ENCODE results near the gene SLC8A1. TPM values are rescaled to one million over a fixed set of nuclear protein-coding genes. Genes with fewer than 3 reads are reported as not detected.
A peak's percentile ranks its signal among the peaks of the same experiment; 100 is the strongest.

SLC8A1 gene
- polyA plus RNA-seq, 3 donors, result 16.9 to 18.2 (median 18.0) TPM

- H3K27ac ChIP-seq (ENCODE audit: low read depth in 1 of 2, low read length in 2 of 2), result no peak overlapping the region
- H3K27ac Mint-ChIP-seq, result peak overlapping the region in 1 of 7 donors; percentile 25
- H3K27me3 Mint-ChIP-seq (ENCODE audit: low read depth in 3 of 3), result peaks cover 0 to 2% (median 0%) of the 10 kb centered on the region in 3 donors
- intact Hi-C loops (cut with micrococcal nuclease), result no loop called here
- H3K9ac ChIP-seq (ENCODE audit: insufficient read depth, low read length, poor library complexity, severe bottlenecking), result no peak overlapping the region
- H3K4me1 ChIP-seq (ENCODE audit: control insufficient read depth in 1 of 2, insufficient read depth in 2 of 2, low read length in 2 of 2), result no peaks in the 10 kb centered on the region
- H3K27me3 ChIP-seq (ENCODE audit: control insufficient read depth in 2 of 2, insufficient read depth in 2 of 2, low read length in 2 of 2), result no peaks in the 10 kb centered on the region
- no peak overlapping the region for H3K4me2 ChIP-seq (replicated peaks; ENCODE audit: extremely low read depth, low read length, poor library complexity, severe bottlenecking)
- no peaks in the 10 kb centered on the region for H3K79me2 ChIP-seq (ENCODE audit: insufficient read depth, low read length)
- no peak for DNase-seq
- no peak overlapping the region for H3K4me3 Mint-ChIP-seq
- H4K20me1 ChIP-seq (ENCODE audit: insufficient read depth, low read length), result peaks cover 6% of the 10 kb centered on the region
- H3K36me3 Mint-ChIP-seq, result peaks cover 56 to 57% of the 10 kb centered on the region in 2 donors
- no peaks in the 10 kb centered on the region for H3K4me1 Mint-ChIP-seq
- no peak overlapping the region for H2AFZ ChIP-seq (ENCODE audit: insufficient read depth, low read depth, low read length, poor library complexity, severe bottlenecking)
- H3K9me3 Mint-ChIP-seq, result peaks cover 0 to 2% (median 0%) of the 10 kb centered on the region in 7 donors
- H3K9me3 ChIP-seq (replicated peaks in 1 of 2; ENCODE audit: control insufficient read depth in 1 of 2, insufficient read depth in 1 of 2, low read length in 2 of 2), result no peaks in the 10 kb centered on the region
- TF ChIP-seq, protein P1, sequence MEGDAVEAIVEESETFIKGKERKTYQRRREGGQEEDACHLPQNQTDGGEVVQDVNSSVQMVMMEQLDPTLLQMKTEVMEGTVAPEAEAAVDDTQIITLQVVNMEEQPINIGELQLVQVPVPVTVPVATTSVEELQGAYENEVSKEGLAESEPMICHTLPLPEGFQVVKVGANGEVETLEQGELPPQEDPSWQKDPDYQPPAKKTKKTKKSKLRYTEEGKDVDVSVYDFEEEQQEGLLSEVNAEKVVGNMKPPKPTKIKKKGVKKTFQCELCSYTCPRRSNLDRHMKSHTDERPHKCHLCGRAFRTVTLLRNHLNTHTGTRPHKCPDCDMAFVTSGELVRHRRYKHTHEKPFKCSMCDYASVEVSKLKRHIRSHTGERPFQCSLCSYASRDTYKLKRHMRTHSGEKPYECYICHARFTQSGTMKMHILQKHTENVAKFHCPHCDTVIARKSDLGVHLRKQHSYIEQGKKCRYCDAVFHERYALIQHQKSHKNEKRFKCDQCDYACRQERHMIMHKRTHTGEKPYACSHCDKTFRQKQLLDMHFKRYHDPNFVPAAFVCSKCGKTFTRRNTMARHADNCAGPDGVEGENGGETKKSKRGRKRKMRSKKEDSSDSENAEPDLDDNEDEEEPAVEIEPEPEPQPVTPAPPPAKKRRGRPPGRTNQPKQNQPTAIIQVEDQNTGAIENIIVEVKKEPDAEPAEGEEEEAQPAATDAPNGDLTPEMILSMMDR (IDR thresholded peaks at IDR 0.05), result no peak
- no peak overlapping the region for H3K4me3 ChIP-seq (replicated peaks in 1 of 3; ENCODE audit: low read depth in 2 of 3, low read length in 3 of 3)
- peaks cover 31 to 73% of the 10 kb centered on the region in 2 donors for H3K36me3 ChIP-seq (replicated peaks in 1 of 2; ENCODE audit: control insufficient read depth in 1 of 2, insufficient read depth in 2 of 2, low read length in 2 of 2)
- 100% methylated on average over 3 of the region's 3 CpGs for WGBS (ENCODE audit: insufficient coverage)
Observed at GRCh38 chr2:40118622-40119021, 333.3 kb downstream of the SLC8A1 start.

- WGBS (ENCODE audit: insufficient coverage), result no CpG with 5 or more reads among the region's 4 CpGs
- H3K27ac Mint-ChIP-seq, result no peak overlapping the region
- H3K36me3 Mint-ChIP-seq, result peaks cover 54 to 61% of the 10 kb centered on the region in 2 donors
- no peaks in the 10 kb centered on the region for H3K4me1 Mint-ChIP-seq
- Histone ChIP-seq H3K4me3 (replicated peaks in 1 of 3; ENCODE audit: low read depth in 2 of 3, low read length in 3 of 3) (no peak overlapping the region), H3K9me3 (replicated peaks in 1 of 2; ENCODE audit: control insufficient read depth in 1 of 2, insufficient read depth in 1 of 2, low read length in 2 of 2) (no peaks in the 10 kb centered on the region), H3K79me2 (ENCODE audit: insufficient read depth, low read length) (no peaks in the 10 kb centered on the region), H3K9ac (ENCODE audit: insufficient read depth, low read length, poor library complexity, severe bottlenecking) (no peak overlapping the region), H2AFZ (ENCODE audit: insufficient read depth, low read depth, low read length, poor library complexity, severe bottlenecking) (no peak overlapping the region), H3K4me2 (replicated peaks; ENCODE audit: extremely low read depth, low read length, poor library complexity, severe bottlenecking) (no peak overlapping the region), H4K20me1 (ENCODE audit: insufficient read depth, low read length) (peaks cover 3% of the 10 kb centered on the region), H3K36me3 (replicated peaks in 1 of 2; ENCODE audit: control insufficient read depth in 1 of 2, insufficient read depth in 2 of 2, low read length in 2 of 2) (peaks cover 27 to 65% of the 10 kb centered on the region in 2 donors), H3K27ac (ENCODE audit: low read depth in 1 of 2, low read length in 2 of 2) (no peak overlapping the region), H3K27me3 (ENCODE audit: control insufficient read depth in 2 of 2, insufficient read depth in 2 of 2, low read length in 2 of 2) (no peaks in the 10 kb centered on the region), H3K4me1 (ENCODE audit: control insufficient read depth in 1 of 2, insufficient read depth in 2 of 2, low read length in 2 of 2) (no peaks in the 10 kb centered on the region)
- H3K9me3 Mint-ChIP-seq, result peaks cover 0 to 2% (median 0%) of the 10 kb centered on the region in 7 donors
- peaks cover 0 to 2% (median 0%) of the 10 kb centered on the region in 3 donors for H3K27me3 Mint-ChIP-seq (ENCODE audit: low read depth in 3 of 3)
- no peak for DNase-seq
- no peak overlapping the region for H3K4me3 Mint-ChIP-seq
- intact Hi-C loops (cut with micrococcal nuclease), result no loop called here
- TF ChIP-seq, protein P1 (IDR thresholded peaks at IDR 0.05), result no peak
Observed at GRCh38 chr2:40115894-40116293, 336.0 kb downstream of the SLC8A1 start.

Data from CD14-positive monocyte (primary cell).